Mononuclear cell (primary cell): Measurements from ENCODE around the gene SPTAN1. TPM values are rescaled to one million over a fixed set of nuclear protein-coding genes. Genes with fewer than 3 reads are reported as not detected.
"Not testable (repeated sequence)": the region's sequence is repeated elsewhere in the genome, so short reads cannot be mapped to it uniquely, and the experiment has no call there.

ENCODE experiments used
- H3K27me3 ChIP-seq: 2 replicates; pipeline ENCODE4 v1.6.0; 2011; ENCODE audit warnings: low read length, control low read depth; ENCODE audit not compliant: insufficient read depth
- H3K4me1 ChIP-seq: 2 replicates; pipeline ENCODE4 v1.5.1; 2011; ENCODE audit warnings: mild to moderate bottlenecking, low read length, control low read depth; ENCODE audit not compliant: insufficient read depth
- H3K4me3 ChIP-seq: 2 replicates; pipeline ENCODE4 v1.5.1; 2011; ENCODE audit warnings: mild to moderate bottlenecking, low read length, moderate library complexity
- H3K9me3 ChIP-seq: 2 replicates; pipeline ENCODE4 v1.5.1; 2011; ENCODE audit warnings: low read depth, mild to moderate bottlenecking, control low read depth, low read length
- total RNA-seq: library from RNA; depleted of rRNA; stranded (reverse); fragments of >200 nt; gene quantifications from one replicate; pipeline ENCODE4 v1.2.3, GENCODE V29; 2012

Gene SPTAN1
- total RNA-seq, 1 donor = 200 TPM

- Histone ChIP-seq H3K4me1 (no peaks in the 10 kb centered on the region), H3K9me3 (no peaks in the 10 kb centered on the region), H3K27me3 (no peaks in the 10 kb centered on the region), H3K4me3 (no peak overlapping the region)
Measured at GRCh38 chr9:128568470-128569078, 16.2 kb downstream of the SPTAN1 start.

- Histone ChIP-seq H3K27me3 (no peaks in the 10 kb centered on the region), H3K9me3 (no peaks in the 10 kb centered on the region), H3K4me1 (no peaks in the 10 kb centered on the region), H3K4me3 (no peak overlapping the region)
Measured at GRCh38 chr9:128575469-128575868, 23.1 kb downstream of the SPTAN1 start.

GRCh38 chr9:128575916-128576315 lies 23.5 kb downstream of the SPTAN1 start:
- no peak overlapping the region for H3K4me3 ChIP-seq
- no peaks in the 10 kb centered on the region for H3K27me3 ChIP-seq
- H3K4me1 ChIP-seq = no peaks in the 10 kb centered on the region
- H3K9me3 ChIP-seq = no peaks in the 10 kb centered on the region

- H3K27me3 ChIP-seq = no peaks in the 10 kb centered on the region
- H3K9me3 ChIP-seq = no peaks in the 10 kb centered on the region
- H3K4me1 ChIP-seq = no peaks in the 10 kb centered on the region
- no peak overlapping the region for H3K4me3 ChIP-seq
Measured at GRCh38 chr9:128577206-128577605, 24.8 kb downstream of the SPTAN1 start.

- Histone ChIP-seq H3K4me3 (no peak overlapping the region), H3K9me3 (no peaks in the 10 kb centered on the region), H3K27me3 (no peaks in the 10 kb centered on the region), H3K4me1 (no peaks in the 10 kb centered on the region)
Measured at GRCh38 chr9:128579194-128579593, 26.8 kb downstream of the SPTAN1 start.

- Histone ChIP-seq H3K9me3 (no peaks in the 10 kb centered on the region), H3K4me3 (no peak overlapping the region), H3K27me3 (no peaks in the 10 kb centered on the region), H3K4me1 (no peaks in the 10 kb centered on the region)
Measured at GRCh38 chr9:128580731-128581130, 28.3 kb downstream of the SPTAN1 start.

GRCh38 chr9:128585155-128585554 lies 32.8 kb downstream of the SPTAN1 start:
- not testable (repeated sequence) for H3K4me3 ChIP-seq, H3K4me1 ChIP-seq, H3K9me3 ChIP-seq, H3K27me3 ChIP-seq

- H3K9me3 ChIP-seq, H3K4me1 ChIP-seq, H3K4me3 ChIP-seq, H3K27me3 ChIP-seq: not testable (repeated sequence)
Measured at GRCh38 chr9:128586934-128587333, 34.5 kb downstream of the SPTAN1 start.

GRCh38 chr9:128587453-128587852 lies 35.1 kb downstream of the SPTAN1 start:
- Histone ChIP-seq H3K4me3 (no peak overlapping the region), H3K9me3 (no peaks in the 10 kb centered on the region), H3K27me3 (no peaks in the 10 kb centered on the region), H3K4me1 (peaks cover 3% of the 10 kb centered on the region)

- no peaks in the 10 kb centered on the region for H3K9me3 ChIP-seq
- H3K4me1 ChIP-seq = peaks cover 3% of the 10 kb centered on the region
- no peak overlapping the region for H3K4me3 ChIP-seq
- no peaks in the 10 kb centered on the region for H3K27me3 ChIP-seq
Measured at GRCh38 chr9:128588581-128589233, 36.3 kb downstream of the SPTAN1 start.

- Histone ChIP-seq H3K27me3 (no peaks in the 10 kb centered on the region), H3K4me1 (no peaks in the 10 kb centered on the region), H3K9me3 (no peaks in the 10 kb centered on the region), H3K4me3 (no peak overlapping the region)
Measured at GRCh38 chr9:128593039-128593438, 40.7 kb downstream of the SPTAN1 start.

GRCh38 chr9:128593856-128594255 lies 41.5 kb downstream of the SPTAN1 start:
- H3K9me3 ChIP-seq = no peaks in the 10 kb centered on the region
- no peaks in the 10 kb centered on the region for H3K27me3 ChIP-seq
- H3K4me1 ChIP-seq = no peaks in the 10 kb centered on the region
- no peak overlapping the region for H3K4me3 ChIP-seq

GRCh38 chr9:128595471-128595870 lies 43.1 kb downstream of the SPTAN1 start:
- H3K27me3 ChIP-seq = no peaks in the 10 kb centered on the region
- no peak overlapping the region for H3K4me3 ChIP-seq
- H3K4me1 ChIP-seq = no peaks in the 10 kb centered on the region
- no peaks in the 10 kb centered on the region for H3K9me3 ChIP-seq

- Histone ChIP-seq H3K9me3 (no peaks in the 10 kb centered on the region), H3K4me3 (no peak overlapping the region), H3K27me3 (no peaks in the 10 kb centered on the region), H3K4me1 (no peaks in the 10 kb centered on the region)
Measured at GRCh38 chr9:128600099-128600498, 47.7 kb downstream of the SPTAN1 start.

- Histone ChIP-seq H3K4me1 (no peaks in the 10 kb centered on the region), H3K27me3 (no peaks in the 10 kb centered on the region), H3K9me3 (no peaks in the 10 kb centered on the region), H3K4me3 (no peak overlapping the region)
Measured at GRCh38 chr9:128603697-128604096, 51.3 kb downstream of the SPTAN1 start.

- Histone ChIP-seq H3K4me1 (no peaks in the 10 kb centered on the region), H3K27me3 (no peaks in the 10 kb centered on the region), H3K9me3 (no peaks in the 10 kb centered on the region), H3K4me3 (no peak overlapping the region)
Measured at GRCh38 chr9:128607642-128608350, 55.4 kb downstream of the SPTAN1 start.
